Measurements from ENCODE around the gene GDF9. TPM values are rescaled to one million over a fixed set of nuclear protein-coding genes. Genes with fewer than 3 reads are reported as not detected.

GDF9 gene
- total RNA-seq, 1 experiment from 2014 or later: 0.51 TPM

DNA sequence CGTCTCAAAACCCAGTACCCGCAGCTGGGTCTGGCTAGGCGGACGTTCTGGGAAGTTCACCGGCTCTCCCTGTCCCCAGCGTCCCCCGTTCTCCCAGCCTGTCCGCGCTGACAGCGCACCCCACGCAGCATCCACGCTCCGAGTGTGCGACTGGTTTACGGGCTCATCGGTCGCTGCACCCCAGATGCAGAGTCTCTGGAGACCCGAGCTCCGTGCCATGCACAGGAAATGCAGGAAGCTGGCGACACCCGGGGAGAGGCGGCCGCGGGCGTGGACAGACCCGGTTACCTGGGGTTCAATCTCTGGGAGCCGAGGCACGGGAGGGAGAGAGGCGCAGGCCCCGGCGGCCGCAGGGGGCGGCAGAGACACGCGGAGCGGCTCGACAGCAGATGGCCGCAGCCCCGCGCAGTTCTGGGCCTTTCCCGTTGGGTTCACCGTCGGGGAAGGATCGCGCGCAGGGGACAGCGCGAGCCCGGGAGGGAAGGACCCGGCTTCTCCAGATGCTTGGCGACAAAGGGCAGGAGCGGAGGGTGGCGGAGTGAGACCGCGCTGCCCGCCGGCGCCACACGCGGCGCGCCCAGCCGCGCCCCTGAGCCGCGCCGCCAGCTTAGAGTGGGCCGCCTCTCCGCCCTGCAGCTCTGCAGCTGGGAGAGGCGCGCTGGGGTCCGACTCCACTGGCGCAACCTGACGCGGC is 36.4 kb downstream of the GDF9 start:
- Mint-ChIP-seq H3K27me3 (ENCODE audit: insufficient read depth, unreplicated experiment) (no peaks in the 10 kb centered on the region), H3K4me3 (ENCODE audit: unreplicated experiment) (peak overlapping the region; percentile 90), H3K4me1 (ENCODE audit: insufficient read depth, unreplicated experiment) (peaks cover 21% of the 10 kb centered on the region), H3K9me3 (ENCODE audit: unreplicated experiment) (no peaks in the 10 kb centered on the region), H3K27ac (ENCODE audit: low read depth, unreplicated experiment) (peak overlapping the region; percentile 90), H3K36me3 (ENCODE audit: insufficient read depth, unreplicated experiment) (peaks cover 21% of the 10 kb centered on the region)
- DNase-seq (ENCODE audit: unreplicated experiment): peak; percentile 87
- TF ChIP-seq, protein P1, sequence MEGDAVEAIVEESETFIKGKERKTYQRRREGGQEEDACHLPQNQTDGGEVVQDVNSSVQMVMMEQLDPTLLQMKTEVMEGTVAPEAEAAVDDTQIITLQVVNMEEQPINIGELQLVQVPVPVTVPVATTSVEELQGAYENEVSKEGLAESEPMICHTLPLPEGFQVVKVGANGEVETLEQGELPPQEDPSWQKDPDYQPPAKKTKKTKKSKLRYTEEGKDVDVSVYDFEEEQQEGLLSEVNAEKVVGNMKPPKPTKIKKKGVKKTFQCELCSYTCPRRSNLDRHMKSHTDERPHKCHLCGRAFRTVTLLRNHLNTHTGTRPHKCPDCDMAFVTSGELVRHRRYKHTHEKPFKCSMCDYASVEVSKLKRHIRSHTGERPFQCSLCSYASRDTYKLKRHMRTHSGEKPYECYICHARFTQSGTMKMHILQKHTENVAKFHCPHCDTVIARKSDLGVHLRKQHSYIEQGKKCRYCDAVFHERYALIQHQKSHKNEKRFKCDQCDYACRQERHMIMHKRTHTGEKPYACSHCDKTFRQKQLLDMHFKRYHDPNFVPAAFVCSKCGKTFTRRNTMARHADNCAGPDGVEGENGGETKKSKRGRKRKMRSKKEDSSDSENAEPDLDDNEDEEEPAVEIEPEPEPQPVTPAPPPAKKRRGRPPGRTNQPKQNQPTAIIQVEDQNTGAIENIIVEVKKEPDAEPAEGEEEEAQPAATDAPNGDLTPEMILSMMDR (IDR thresholded peaks at IDR 0.05; ENCODE audit: unreplicated experiment): peak; percentile 98
- no TSS peak for BruUV-seq (replicated peaks)
- CTCF ChIA-PET: interaction anchor here (0.5 to 10.4 kb wide), 35 partner anchors 9 to 1542 kb away, joined by 3 to 211 read pairs (median 4); partner anchors contain the start of genes GDF9, LEAP2 and UQCRQ
- intact Hi-C loops (cut with micrococcal nuclease): loop anchor here (1.0 kb wide), 3 partner anchors 11 to 53 kb away; partner anchors contain the start of genes GDF9 and UQCRQ
- POLR2A ChIA-PET: interaction anchor here (0.6 to 10.9 kb wide), 12 partner anchors 10 to 273 kb away, joined by 3 to 176 read pairs (median 6); partner anchors contain the start of genes GDF9, KIF3A, LEAP2 and RAD50

DNA sequence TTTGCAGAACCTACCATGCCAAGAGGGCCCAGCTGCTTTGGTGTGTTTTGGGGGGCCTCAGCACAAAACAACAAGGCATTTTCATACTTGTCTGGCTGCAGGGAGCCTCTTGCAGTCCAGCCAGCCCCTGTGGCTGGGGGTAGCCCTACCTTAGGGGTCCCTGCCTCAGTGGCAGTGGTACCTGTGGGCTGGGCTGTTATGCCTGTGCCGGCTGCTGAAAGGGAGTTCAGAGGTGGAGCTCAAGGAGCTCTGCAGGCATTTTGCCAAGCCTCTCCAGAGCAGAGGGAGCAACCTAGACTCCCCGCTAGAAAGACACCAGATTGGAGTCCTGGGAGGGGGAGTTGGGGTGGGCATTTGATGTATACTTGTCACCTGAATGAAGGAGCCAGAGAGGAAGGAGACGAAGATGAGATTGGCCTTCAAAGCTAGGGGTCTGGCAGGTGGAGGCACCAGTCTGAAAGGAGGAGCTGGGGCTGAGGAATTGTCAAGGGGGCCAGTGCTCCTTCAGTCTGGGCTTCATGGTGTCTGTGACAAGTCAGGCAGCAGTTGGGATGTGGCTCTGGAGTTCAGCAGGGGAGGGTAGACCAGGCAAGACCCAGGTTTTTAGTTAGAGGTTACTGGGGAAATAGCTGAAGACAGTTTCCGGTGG is 37.3 kb downstream of the GDF9 start:
- Mint-ChIP-seq H3K27me3 (ENCODE audit: insufficient read depth, unreplicated experiment) (no peaks in the 10 kb centered on the region), H3K36me3 (ENCODE audit: insufficient read depth, unreplicated experiment) (peaks cover 30% of the 10 kb centered on the region)
- POLR2A ChIA-PET: interaction anchor here (0.8 to 10.9 kb wide), 10 partner anchors 10 to 223 kb away, joined by 3 to 176 read pairs (median 6); partner anchors contain the start of genes GDF9, HSPA4, KIF3A and LEAP2

DNA sequence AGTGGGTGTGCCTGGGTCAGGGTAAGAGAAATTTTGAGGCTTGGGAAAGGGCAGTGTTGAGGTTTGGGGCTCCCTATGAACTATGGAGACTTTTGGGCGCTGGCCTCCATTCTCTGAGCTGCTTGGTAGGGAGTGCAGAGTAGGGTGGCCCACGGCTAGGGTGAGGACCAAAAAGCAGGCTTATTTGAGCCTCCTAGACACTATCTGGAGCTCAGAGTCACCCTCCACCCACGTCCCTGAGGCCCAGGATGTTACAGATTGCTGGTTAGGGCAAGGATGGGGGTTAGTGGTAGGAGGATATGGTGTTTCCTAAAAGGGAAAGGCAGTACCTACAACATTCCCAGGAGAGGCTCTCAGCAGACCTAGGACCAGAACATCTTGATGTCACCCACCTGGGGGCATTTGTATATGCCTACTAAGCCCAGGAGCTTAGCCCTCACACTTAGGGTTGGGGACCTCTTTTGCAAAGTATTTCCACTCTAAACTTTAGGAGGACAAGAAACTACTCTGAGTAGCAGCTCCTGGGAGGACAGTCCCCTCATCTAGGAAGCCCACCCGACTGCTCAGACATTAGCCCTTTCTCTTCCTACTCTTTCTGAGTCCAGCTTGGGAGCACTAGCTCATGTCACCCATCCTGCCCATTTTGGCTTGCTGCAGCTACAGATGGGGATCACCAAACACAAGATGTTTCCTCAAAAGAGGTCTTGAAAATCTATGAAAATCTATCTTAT is 38.2 kb downstream of the GDF9 start:
- no peak for DNase-seq (ENCODE audit: unreplicated experiment)
- ChIA-PET POLR2A (interaction anchor here (0.6 to 10.9 kb wide), 7 partner anchors 9 to 1538 kb away, joined by 3 to 176 read pairs (median 6); partner anchors contain the start of genes GDF9, HSPA4, KIF3A and LEAP2), CTCF (interaction anchor here (0.6 to 10.4 kb wide), 15 partner anchors 9 to 301 kb away, joined by 3 to 211 read pairs (median 12); partner anchors contain the start of genes GDF9, LEAP2 and UQCRQ)
- intact Hi-C loops (cut with micrococcal nuclease): no loop called here
- TSS peak; percentile 26 for BruUV-seq (replicated peaks)
- H3K4me1 Mint-ChIP-seq (ENCODE audit: insufficient read depth, unreplicated experiment): peaks cover 21% of the 10 kb centered on the region
- peak overlapping the region; percentile 90 for H3K4me3 Mint-ChIP-seq (ENCODE audit: unreplicated experiment)
- peaks cover 34% of the 10 kb centered on the region for H3K36me3 Mint-ChIP-seq (ENCODE audit: insufficient read depth, unreplicated experiment)
- no peak overlapping the region for H3K27ac Mint-ChIP-seq (ENCODE audit: low read depth, unreplicated experiment)
- H3K9me3 Mint-ChIP-seq (ENCODE audit: unreplicated experiment): no peaks in the 10 kb centered on the region
- no peaks in the 10 kb centered on the region for H3K27me3 Mint-ChIP-seq (ENCODE audit: insufficient read depth, unreplicated experiment)
- TF ChIP-seq, protein P1 (IDR thresholded peaks at IDR 0.05; ENCODE audit: unreplicated experiment): no peak

More for the DNA sequence above, 37.3 kb downstream of the GDF9 start:
- Mint-ChIP-seq H3K27ac (ENCODE audit: low read depth, unreplicated experiment) (peak overlapping the region; percentile 90), H3K4me3 (ENCODE audit: unreplicated experiment) (peak overlapping the region; percentile 90), H3K9me3 (ENCODE audit: unreplicated experiment) (no peaks in the 10 kb centered on the region), H3K4me1 (ENCODE audit: insufficient read depth, unreplicated experiment) (peaks cover 21% of the 10 kb centered on the region)
- CTCF ChIA-PET: interaction anchor here (0.6 to 10.4 kb wide), 31 partner anchors 9 to 382 kb away, joined by 3 to 211 read pairs (median 5); partner anchors contain the start of genes GDF9, LEAP2 and UQCRQ
- BruUV-seq (replicated peaks): no TSS peak
- DNase-seq (ENCODE audit: unreplicated experiment): no peak
- TF ChIP-seq, protein P1 (IDR thresholded peaks at IDR 0.05; ENCODE audit: unreplicated experiment): no peak
- intact Hi-C loops (cut with micrococcal nuclease): no loop called here

All from MCF 10A (cell line).